GM12878 (cell line): ENCODE results near the gene CACNA1D. TPM values are rescaled to one million over a fixed set of nuclear protein-coding genes. Genes with fewer than 3 reads are reported as not detected.

ENCODE experiments used
- ATAC-seq: fragments of 200-7000 bp; cut with Tn5 transposase; 3 replicates; pipeline ENCODE4 v1.9.1; 2020; ENCODE audit warnings: mild to moderate bottlenecking, moderate library complexity
- BruUV-seq: library from RNA; stranded (reverse); fragments of 400-500 nt; replicated peaks from 2 replicates; lab custom pipeline; 2021; lab: Mats Ljungman, UMichigan
- CTCF ChIA-PET: fragments of 300-600 bp; sonication (Branson Sonifier 250); formaldehyde crosslinking; extraction: SDS; loops from one replicate; lab custom pipeline; 2021; ENCODE audit warnings: inconsistent platforms; lab: Yijun Ruan, JAX
- POLR2A ChIA-PET: fragments of 350-600 bp; formaldehyde crosslinking; extraction: SDS; loops from one replicate; lab custom pipeline; 2021; ENCODE audit warnings: inconsistent platforms; lab: Charles Lee
- RAD21 ChIA-PET: fragments of 300-600 bp; sonication (Branson Sonifier 250); formaldehyde crosslinking; loops from one replicate; lab custom pipeline; 2023; ENCODE audit warnings: antibody characterized with exemption; ENCODE audit not compliant: unreplicated experiment; lab: Charles Lee
- SMC1A ChIA-PET: fragments of 300-600 bp; sonication (Branson Sonifier 250); formaldehyde crosslinking; loops from one replicate; lab custom pipeline; 2023; ENCODE audit not compliant: unreplicated experiment, uncharacterized antibody; lab: Charles Lee
- DNase-seq: peaks from one replicate; pipeline ENCODE4 v3.0.0-alpha.2; 2011; ENCODE audit warnings: low read depth, low spot score
- FAIRE-seq: peaks from 3 replicates; lab custom pipeline; 2011; peaks lifted over from hg19 to GRCh38; lab: Jason Lieb, UNC
- H2AFZ ChIP-seq: 2 replicates; pipeline ENCODE4 v1.6.0; 2011; ENCODE audit warnings: low read depth, low read length, control low read depth; ENCODE audit not compliant: control insufficient read depth
- H3K27ac ChIP-seq: 2 replicates; pipeline ENCODE4 v1.5.1; 2011; ENCODE audit warnings: control low read depth; ENCODE audit not compliant: control insufficient read depth, insufficient read depth
- H3K27me3 ChIP-seq, 2 experiments: replicated peaks in 1 of 2; 2 replicates each; pipeline versions ENCODE4 v1.6.0 to v1.6.1; 2011; ENCODE audit warnings: low read length in 1 of 2; ENCODE audit not compliant: control insufficient read depth in 2 of 2, insufficient read depth in 2 of 2
- H3K36me3 ChIP-seq, 2 experiments: 2 replicates each; pipeline ENCODE4 v1.5.1; 2011; ENCODE audit warnings: low read length in 1 of 2; ENCODE audit not compliant: control insufficient read depth in 2 of 2, insufficient read depth in 2 of 2
- H3K4me1 ChIP-seq: 2 replicates; pipeline ENCODE4 v1.6.1; 2011; ENCODE audit warnings: mild to moderate bottlenecking, low read length, moderate library complexity, mixed read lengths; ENCODE audit not compliant: control insufficient read depth, insufficient read depth
- H3K4me2 ChIP-seq: 2 replicates; pipeline ENCODE4 v1.6.0; 2011; ENCODE audit warnings: control low read depth; ENCODE audit not compliant: control insufficient read depth, insufficient read depth
- H3K4me3 ChIP-seq: fragments of 200-600 bp; sonication (generic); 2 replicates; pipeline ENCODE4 v1.5.1; 2016
- H3K79me2 ChIP-seq: 2 replicates; pipeline ENCODE4 v1.6.0; 2011; ENCODE audit warnings: low read length; ENCODE audit not compliant: control insufficient read depth, insufficient read depth
- H3K9ac ChIP-seq: 2 replicates; pipeline ENCODE4 v1.8.0; 2011; ENCODE audit warnings: low read length, control low read depth, mixed read lengths; ENCODE audit not compliant: control insufficient read depth, insufficient read depth
- H3K9me3 ChIP-seq: replicated peaks from 3 replicates; pipeline ENCODE4 v1.5.1; 2011; ENCODE audit warnings: mild to moderate bottlenecking, low read length; ENCODE audit not compliant: control insufficient read depth, insufficient read depth
- H4K20me1 ChIP-seq: 2 replicates; pipeline ENCODE4 v1.6.0; 2011; ENCODE audit not compliant: control insufficient read depth, insufficient read depth
- ATF2 ChIP-seq: IDR thresholded peaks from 2 replicates; pipeline ENCODE4 v1.6.1; 2012; ENCODE audit warnings: low read length, inconsistent platforms
- CHD4 ChIP-seq: fragments of 200-600 bp; sonication (generic); IDR thresholded peaks from 2 replicates; pipeline ENCODE4 v1.6.1; 2016; ENCODE audit warnings: mild to moderate bottlenecking
- DPF2 ChIP-seq: fragments of 450-650 bp; IDR thresholded peaks from 2 replicates; pipeline ENCODE4 v1.6.1; 2017; ENCODE audit warnings: mild to moderate bottlenecking
- HDGF ChIP-seq: fragments of 450-650 bp; IDR thresholded peaks from 2 replicates; pipeline ENCODE4 v1.6.1; 2016; ENCODE audit warnings: antibody characterized with exemption
- IRF4 ChIP-seq: IDR thresholded peaks from 2 replicates; pipeline ENCODE4 v1.6.1; 2011; ENCODE audit warnings: low read depth, low read length
- MYB ChIP-seq: fragments of 150-350 bp; IDR thresholded peaks from 2 replicates; pipeline ENCODE4 v1.6.1; 2014; ENCODE audit warnings: mild to moderate bottlenecking, low read depth, low read length, borderline replicate concordance
- NFIC ChIP-seq: IDR thresholded peaks from 2 replicates; pipeline ENCODE4 v1.6.1; 2012; ENCODE audit warnings: low read depth, mild to moderate bottlenecking, inconsistent platforms, low read length, moderate library complexity
- PML ChIP-seq: IDR thresholded peaks from 2 replicates; pipeline ENCODE4 v1.6.1; 2012; ENCODE audit warnings: low read length, inconsistent platforms
- RELB ChIP-seq: fragments of 450-650 bp; IDR thresholded peaks from 2 replicates; pipeline ENCODE4 v1.6.1; 2017; ENCODE audit warnings: low read depth, mild to moderate bottlenecking, moderate library complexity
- SMAD1 ChIP-seq: fragments of 450-650 bp; IDR thresholded peaks from 2 replicates; pipeline ENCODE4 v1.6.1; 2018; ENCODE audit warnings: mild to moderate bottlenecking, low read depth; ENCODE audit not compliant: partially characterized antibody
- SRF ChIP-seq, 2 experiments: IDR thresholded peaks; 2 replicates each; pipeline ENCODE4 v1.6.1; 2011; ENCODE audit warnings: low read depth in 2 of 2, low read length in 2 of 2, mild to moderate bottlenecking in 1 of 2, moderate library complexity in 1 of 2
- STAT3 ChIP-seq: IDR thresholded peaks from 2 replicates; pipeline ENCODE4 v1.6.1; 2011; ENCODE audit warnings: low read depth, low read length, improper control_type of control experiment
- SUZ12 ChIP-seq: fragments of 200-600 bp; sonication (generic); IDR thresholded peaks from one replicate; pipeline ENCODE4 v1.6.1; 2018; ENCODE audit warnings: antibody characterized with exemption, mild to moderate bottlenecking; ENCODE audit not compliant: unreplicated experiment
- TCF3 ChIP-seq: IDR thresholded peaks from 2 replicates; pipeline ENCODE4 v1.6.1; 2012; ENCODE audit warnings: low read depth, mild to moderate bottlenecking, low read length, borderline replicate concordance; ENCODE audit not compliant: insufficient read depth
- ZBTB40 ChIP-seq: fragments of 450-650 bp; IDR thresholded peaks from 2 replicates; pipeline ENCODE4 v1.6.1; 2016; ENCODE audit warnings: mild to moderate bottlenecking, moderate library complexity, borderline replicate concordance
- whole genome bisulfite sequencing: methylation state at CpG from one replicate; pipeline ENCODE4 v1.1.6; 2016; ENCODE audit warnings: low lambda C conversion rate; ENCODE audit not compliant: insufficient replicate concordance, insufficient coverage; ENCODE audit errors: missing lambda C conversion rate; 5-methylcytosine and 5-hydroxymethylcytosine counted together
- in situ Hi-C: fragments of 300-500 bp; cut with MboI; formaldehyde crosslinking; loops from 9 replicates; pipeline ENCODE4 v1.14.3; 2018; ENCODE audit warnings: mixed read lengths
- intact Hi-C: fragments of 100-400 bp; cut with micrococcal nuclease; formaldehyde crosslinking; loops from one replicate; pipeline ENCODE4 v1.14.2; 2022; ENCODE audit not compliant: unreplicated experiment
- polyA plus RNA-seq, 11 experiments: library from polyadenylated mRNA; depleted of rRNA in 4 of 11; unstranded in 6 of 11; stranded (reverse) in 5 of 11; fragments of >200 nt; fragmentation: Nextera tagmentation in 4 of 11; fragmentation: Illumina TruSeq in 1 of 11; extraction: Ambion mirVana in 4 of 11; extraction: Trizol in 1 of 11; gene quantifications; 1 replicate in 1 of 11; 2 replicates in 10 of 11; pipeline versions ENCODE4 v1.2.1 to v1.2.3, GENCODE V29; 2011 to 2016; ENCODE audit warnings: inconsistent platforms in 2 of 11, missing spikeins in 2 of 11, low read depth in 1 of 11
- total RNA-seq, 4 experiments: library from RNA; depleted of rRNA in 3 of 4; stranded (reverse); fragments of >200 nt in 3 of 4; fragmentation: Illumina TruSeq in 1 of 4; extraction: Trizol in 1 of 4; gene quantifications; 2 replicates each; pipeline versions ENCODE4 v1.2.1 to v1.2.3, GENCODE V29; 2013 to 2021

CACNA1D gene
- total and polyA plus RNA-seq, 10 of the 15 experiments (the other 5 are each of a cell fraction or from before 2014, with no cell fraction given): 0.21 to 24.4 (median 1.6) TPM

- TF ChIP-seq TCF3: no peak
- no peak for TF ChIP-seq CHD4
- no peak for TF ChIP-seq DPF2
- no peak for TF ChIP-seq SUZ12
These were observed 41.9 kb downstream of the CACNA1D start (continued) for GRCh38 chr3:53536282-53536681.

- ChIA-PET SMC1A (interaction anchor here (0.8 kb wide), 1 partner anchor 9 kb away, joined by 3 read pairs; no protein-coding TSS in a partner anchor), POLR2A (no interaction called here), RAD21 (interaction anchor here (1.5 kb wide), 1 partner anchor 10 kb away, joined by 9 read pairs; no protein-coding TSS in a partner anchor), CTCF (interaction anchor here (0.9 to 1.2 kb wide), 2 partner anchors 12 to 152 kb away, joined by 3 read pairs; no protein-coding TSS in a partner anchor)
- WGBS: 62% methylated on average over 3 of the region's 3 CpGs
- intact Hi-C loops (no loop called here), in situ Hi-C loops (no loop called here)
- no peaks in the 10 kb centered on the region for H3K79me2 ChIP-seq
- H4K20me1 ChIP-seq: no peaks in the 10 kb centered on the region
- H3K9me3 ChIP-seq: no peaks in the 10 kb centered on the region
- H3K27me3 ChIP-seq: no peaks in the 10 kb centered on the region
- H3K36me3 ChIP-seq: no peaks in the 10 kb centered on the region
- FAIRE-seq (no peak), DNase-seq (no peak), ATAC-seq (peak; percentile 35; the same call in 2 of the 3 replicates)
- no peak overlapping the region for H3K27ac ChIP-seq
- H3K4me3 ChIP-seq: no peak overlapping the region
- no peaks in the 10 kb centered on the region for H3K4me1 ChIP-seq
- BruUV-seq: no TSS peak
- H3K9ac ChIP-seq: no peak overlapping the region
- no peak overlapping the region for H3K4me2 ChIP-seq
- H2AFZ ChIP-seq: no peak overlapping the region
- no peak for TF ChIP-seq HDGF
- TF ChIP-seq PML: no peak
- no peak for TF ChIP-seq IRF4
- no peak for TF ChIP-seq RELB
- TF ChIP-seq TCF3: no peak
- TF ChIP-seq SRF (IDR thresholded peaks at IDR 0.05; ENCODE audit: low read depth in 2 of 2, low read length in 2 of 2): no peak
- TF ChIP-seq SMAD1: no peak
- TF ChIP-seq MYB: no peak
- no peak for TF ChIP-seq ZBTB40
- no peak for TF ChIP-seq NFIC
- no peak for TF ChIP-seq CHD4
- no peak for TF ChIP-seq ATF2
- TF ChIP-seq STAT3: no peak
These were observed 49.9 kb downstream of the CACNA1D start for GRCh38 chr3:53544357-53544756.
